IMR-90 (cell line): Measurements from ENCODE around the gene DHCR7. TPM values are rescaled to one million over a fixed set of nuclear protein-coding genes. Genes with fewer than 3 reads are reported as not detected.

Source experiments
- ATAC-seq: fragments of 200-7000 bp; cut with Tn5 transposase; 2 replicates; pipeline ENCODE4 v1.9.1; 2020; ENCODE audit warnings: low read depth, mild to moderate bottlenecking, moderate library complexity
- BruUV-seq: library from RNA; stranded (reverse); fragments of 400-500 nt; replicated peaks from 2 replicates; lab custom pipeline; 2021; lab: Mats Ljungman, UMichigan
- CTCF ChIA-PET: fragments of 300-600 bp; formaldehyde crosslinking; extraction: SDS; loops from one replicate; lab custom pipeline; 2021; ENCODE audit warnings: antibody characterized with exemption; lab: Yijun Ruan, JAX
- POLR2A ChIA-PET: fragments of 300-600 bp; sonication (Branson Sonifier 250); formaldehyde crosslinking; loops from one replicate; lab custom pipeline; 2022; ENCODE audit warnings: antibody characterized with exemption; ENCODE audit not compliant: unreplicated experiment; lab: Charles Lee
- DNase-seq: peaks from one replicate; pipeline ENCODE4 v3.0.0; 2013
- H2AFZ ChIP-seq: replicated peaks from 2 replicates; pipeline ENCODE3; 2013; ENCODE audit warnings: low read length, mild to moderate bottlenecking; ENCODE audit not compliant: poor library complexity
- H2AK5ac ChIP-seq: 2 replicates; pipeline ENCODE4 v1.6.1; 2013; ENCODE audit warnings: low read depth, low read length, inconsistent platforms
- H2AK9ac ChIP-seq: replicated peaks from 2 replicates; pipeline ENCODE3; 2013; ENCODE audit warnings: mild to moderate bottlenecking, low read depth, low read length, moderate library complexity; ENCODE audit not compliant: poor library complexity
- H2BK120ac ChIP-seq: 2 replicates; pipeline ENCODE4 v1.6.1; 2013; ENCODE audit warnings: low read depth, low read length, inconsistent platforms
- H2BK15ac ChIP-seq: 3 replicates; pipeline ENCODE4 v1.6.1; 2013; ENCODE audit warnings: low read depth, low read length, inconsistent platforms
- H2BK20ac ChIP-seq: 2 replicates; pipeline ENCODE4 v1.6.1; 2013; ENCODE audit warnings: low read depth, mild to moderate bottlenecking, inconsistent platforms, low read length, moderate library complexity
- H2BK5ac ChIP-seq: 2 replicates; pipeline ENCODE4 v1.6.1; 2013; ENCODE audit warnings: mild to moderate bottlenecking, low read depth, low read length, inconsistent platforms; ENCODE audit not compliant: poor library complexity, severe bottlenecking
- H3K14ac ChIP-seq: replicated peaks from 2 replicates; pipeline ENCODE4 v1.6.1; 2013; ENCODE audit warnings: low read depth, low read length, inconsistent platforms
- H3K18ac ChIP-seq: 2 replicates; pipeline ENCODE4 v1.6.1; 2013; ENCODE audit warnings: low read depth, low read length, control low read depth
- H3K23ac ChIP-seq: 2 replicates; pipeline ENCODE4 v1.6.1; 2013; ENCODE audit warnings: low read depth, low read length, inconsistent platforms
- H3K27ac ChIP-seq: 2 replicates; pipeline ENCODE4 v1.5.1; 2013; ENCODE audit warnings: mild to moderate bottlenecking, control low read depth, low read length; ENCODE audit not compliant: insufficient read depth
- H3K27me3 ChIP-seq: 2 replicates; pipeline ENCODE4 v1.6.1; 2013; ENCODE audit warnings: low read length; ENCODE audit not compliant: control insufficient read depth, insufficient read depth
- H3K36me3 ChIP-seq: 2 replicates; pipeline ENCODE4 v1.6.1; 2013; ENCODE audit warnings: low read length, mixed read lengths; ENCODE audit not compliant: control insufficient read depth, insufficient read depth
- H3K4ac ChIP-seq: 2 replicates; pipeline ENCODE4 v1.6.1; 2013; ENCODE audit warnings: low read depth, low read length, inconsistent platforms
- H3K4me1 ChIP-seq: 2 replicates; pipeline ENCODE4 v1.6.1; 2013; ENCODE audit warnings: low read length, mixed read lengths; ENCODE audit not compliant: control insufficient read depth, insufficient read depth
- H3K4me2 ChIP-seq: 2 replicates; pipeline ENCODE4 v1.6.1; 2013; ENCODE audit warnings: low read depth, mild to moderate bottlenecking, control low read depth, low read length, moderate library complexity
- H3K4me3 ChIP-seq: 2 replicates; pipeline ENCODE4 v1.5.1; 2013; ENCODE audit warnings: low read depth, mild to moderate bottlenecking, control low read depth, low read length, moderate library complexity; ENCODE audit not compliant: insufficient read depth
- H3K56ac ChIP-seq: 2 replicates; pipeline ENCODE4 v1.6.1; 2013; ENCODE audit warnings: low read length, inconsistent platforms; ENCODE audit not compliant: insufficient read depth; ENCODE audit errors: extremely low read depth
- H3K79me1 ChIP-seq, 2 experiments: 2 replicates each; pipeline ENCODE4 v1.6.1; 2013; ENCODE audit warnings: low read length in 2 of 2, inconsistent platforms in 1 of 2, low read depth in 1 of 2
- H3K9ac ChIP-seq: 2 replicates; pipeline ENCODE4 v1.6.1; 2013; ENCODE audit warnings: low read depth, low read length, control low read depth
- H3K9me1 ChIP-seq: 2 replicates; pipeline ENCODE4 v1.6.1; 2013; ENCODE audit warnings: low read length, inconsistent platforms; ENCODE audit not compliant: insufficient read depth
- H3K9me3 ChIP-seq: 2 replicates; pipeline ENCODE4 v1.6.1; 2013; ENCODE audit warnings: low read length; ENCODE audit not compliant: control insufficient read depth, insufficient read depth
- H4K20me1 ChIP-seq: 2 replicates; pipeline ENCODE4 v1.6.1; 2013; ENCODE audit warnings: low read length, inconsistent platforms; ENCODE audit not compliant: insufficient read depth
- H4K5ac ChIP-seq: 2 replicates; pipeline ENCODE4 v1.6.1; 2013; ENCODE audit warnings: mild to moderate bottlenecking, low read depth, low read length, control low read depth
- H4K8ac ChIP-seq, 2 experiments: 2 replicates each; pipeline ENCODE4 v1.6.1; 2013; ENCODE audit warnings: low read depth in 2 of 2, low read length in 2 of 2, control low read depth in 1 of 2, inconsistent platforms in 1 of 2
- H4K91ac ChIP-seq: 2 replicates; pipeline ENCODE4 v1.6.1; 2013; ENCODE audit warnings: low read depth, low read length, inconsistent platforms; ENCODE audit not compliant: insufficient read depth
- BHLHE40 ChIP-seq: fragments of 150-350 bp; IDR thresholded peaks from 2 replicates; pipeline ENCODE4 v1.6.1; 2016; ENCODE audit warnings: mild to moderate bottlenecking, low read depth, low read length
- CEBPB ChIP-seq: IDR thresholded peaks from 2 replicates; pipeline ENCODE4 v1.6.1; 2012; ENCODE audit warnings: low read depth, low read length, improper control_type of control experiment
- CHD1 ChIP-seq: IDR thresholded peaks from 2 replicates; pipeline ENCODE4 v1.6.1; 2012; ENCODE audit warnings: low read depth, low read length, improper control_type of control experiment
- MAFK ChIP-seq: IDR thresholded peaks from 2 replicates; pipeline ENCODE4 v1.6.1; 2012; ENCODE audit warnings: low read depth, low read length, improper control_type of control experiment
- MXI1 ChIP-seq: IDR thresholded peaks from 2 replicates; pipeline ENCODE4 v1.6.1; 2012; ENCODE audit warnings: low read depth, mild to moderate bottlenecking, low read length, moderate library complexity, borderline replicate concordance
- NFE2L2 ChIP-seq: fragments of 150-350 bp; IDR thresholded peaks from 2 replicates; pipeline ENCODE4 v1.6.1; 2016; ENCODE audit warnings: low read depth, mild to moderate bottlenecking, low read length
- POLR2A ChIP-seq: IDR thresholded peaks from 2 replicates; pipeline ENCODE4 v1.6.1; 2012; ENCODE audit warnings: mild to moderate bottlenecking, low read depth, low read length
- RAD21 ChIP-seq: IDR thresholded peaks from 2 replicates; pipeline ENCODE4 v1.6.1; 2012; ENCODE audit warnings: low read length, improper control_type of control experiment
- RCOR1 ChIP-seq: IDR thresholded peaks from 2 replicates; pipeline ENCODE4 v1.6.1; 2012; ENCODE audit warnings: mild to moderate bottlenecking, low read length, improper control_type of control experiment; ENCODE audit not compliant: insufficient replicate concordance
- RFX5 ChIP-seq: IDR thresholded peaks from 2 replicates; pipeline ENCODE4 v1.8.0; 2012; ENCODE audit warnings: low read depth, mild to moderate bottlenecking, low read length, moderate library complexity
- SMC3 ChIP-seq: fragments of 150-350 bp; IDR thresholded peaks from 2 replicates; pipeline ENCODE4 v1.6.1; 2016; ENCODE audit warnings: low read depth, mild to moderate bottlenecking, antibody characterized with exemption, low read length, moderate library complexity
- WGBS, 2 experiments: methylation state at CpG; one replicate each; pipeline versions ENCODE4 v1.1.5 to v1.1.7; 2013; ENCODE audit warnings: missing lambda C conversion rate in 2 of 2; ENCODE audit not compliant: insufficient read length in 1 of 2; ENCODE audit errors: extremely low coverage in 2 of 2; 5-methylcytosine and 5-hydroxymethylcytosine counted together
- dilution Hi-C: fragments of 300-500 bp; cut with HindIII; formaldehyde crosslinking; loops from one replicate; pipeline ENCODE4 v1.14.3; 2018; ENCODE audit warnings: low sequenced_read_pairs; ENCODE audit not compliant: unreplicated experiment
- in situ Hi-C: fragments of 300-500 bp; cut with MboI; formaldehyde crosslinking; loops from 3 replicates; pipeline ENCODE4 v1.14.3; 2019; ENCODE audit warnings: low sequenced_read_pairs, inconsistent platforms, mixed read lengths
- intact Hi-C: fragments of 100-400 bp; cut with micrococcal nuclease; formaldehyde crosslinking; loops from 2 replicates; pipeline ENCODE4 v1.10.0; 2022
- polyA plus RNA-seq, 3 experiments: library from polyadenylated mRNA; depleted of rRNA; stranded (reverse); fragments of >200 nt; gene quantifications; 2 replicates each; pipeline ENCODE4 v1.2.3, GENCODE V29; 2012; ENCODE audit warnings: low replicate concordance in 1 of 3
- total RNA-seq: library from RNA; depleted of rRNA; stranded (reverse); fragments of >200 nt; gene quantifications from 2 replicates; pipeline ENCODE4 v1.2.3, GENCODE V29; 2012
- TF ChIP-seq, protein P1 (sequence below): conservative IDR thresholded peaks from 2 replicates; pipeline ENCODE4 v1.5.1; 2012; ENCODE audit warnings: mild to moderate bottlenecking, low read depth, low read length, improper control_type of control experiment
- TF ChIP-seq, protein P2 (sequence below): fragments of 150-350 bp; IDR thresholded peaks from 2 replicates; pipeline ENCODE4 v1.6.1; 2017; ENCODE audit warnings: mild to moderate bottlenecking, antibody characterized with exemption, low read length, low read depth
- TF ChIP-seq, protein P3 (sequence below): fragments of 150-350 bp; IDR thresholded peaks from 2 replicates; pipeline ENCODE4 v1.6.1; 2016; ENCODE audit warnings: low read depth, mild to moderate bottlenecking, low read length, moderate library complexity, borderline replicate concordance

DHCR7 gene
- total and polyA plus RNA-seq, 2 of the 4 experiments (the other 2 are of a cell fraction) = 22.0 to 43.3 TPM

DNA sequence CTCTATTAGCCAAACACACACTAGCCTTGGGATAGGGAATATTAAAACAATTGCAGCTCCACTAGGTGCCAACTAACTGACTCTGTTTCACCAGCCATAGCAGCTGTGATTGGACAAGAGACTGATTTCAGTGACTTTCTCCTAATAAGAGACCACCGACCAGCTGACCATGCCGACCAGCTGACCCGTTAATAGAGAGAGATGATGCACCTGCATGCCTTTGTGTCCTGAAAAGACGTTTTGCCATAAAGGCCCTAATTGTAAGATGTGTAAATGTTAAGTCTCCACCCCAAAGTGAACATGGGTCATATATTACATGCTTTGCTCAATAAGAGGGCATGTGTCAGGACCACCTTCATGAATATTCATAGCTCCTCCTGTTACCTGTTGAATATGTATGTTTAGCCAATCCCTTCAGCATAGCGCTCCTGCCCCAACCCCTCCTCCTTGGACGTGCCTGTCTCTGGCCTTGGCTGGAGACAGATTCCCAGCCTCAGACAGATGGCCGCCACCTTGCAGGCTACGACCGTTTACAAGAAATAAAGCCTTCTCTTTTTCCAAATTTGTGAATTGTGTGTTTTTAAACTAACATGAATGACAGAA lies 3.5 kb upstream of the DHCR7 start:
- ChIA-PET CTCF (no interaction called here), POLR2A (no interaction called here)
- H4K91ac ChIP-seq = no peak overlapping the region
- no peaks in the 10 kb centered on the region; the same call in 1 of the 2 replicates for H3K9me1 ChIP-seq
- no peaks in the 10 kb centered on the region for H3K9me3 ChIP-seq
- H2AK9ac ChIP-seq = no peak overlapping the region
- no peak overlapping the region for H3K18ac ChIP-seq
- ATAC-seq (no peak), DNase-seq (no peak)
- no peaks in the 10 kb centered on the region for H3K27me3 ChIP-seq
- H2AK5ac ChIP-seq = no peak overlapping the region
- no peak overlapping the region for H2BK5ac ChIP-seq
- intact Hi-C loops (no loop called here), dilution Hi-C loops (no loop called here), in situ Hi-C loops (no loop called here)
- BruUV-seq = no TSS peak
- H3K56ac ChIP-seq = no peak overlapping the region
- H3K27ac ChIP-seq = no peak overlapping the region
- H3K4me2 ChIP-seq = no peak overlapping the region
- no peak overlapping the region for H2AFZ ChIP-seq
- peaks cover 31 to 43% of the 10 kb centered on the region in 2 experiments for H3K79me1 ChIP-seq
- no peak overlapping the region for H2BK120ac ChIP-seq
- H3K9ac ChIP-seq = no peak overlapping the region
- H4K20me1 ChIP-seq = peaks cover 9% of the 10 kb centered on the region; the same call in 1 of the 2 replicates
- H2BK15ac ChIP-seq = no peak overlapping the region
- H3K14ac ChIP-seq = no peak overlapping the region
- no peak overlapping the region for H3K4me3 ChIP-seq
- no peak overlapping the region for H2BK20ac ChIP-seq
- H3K4me1 ChIP-seq = peaks cover 9% of the 10 kb centered on the region
- H3K36me3 ChIP-seq = peaks cover 13% of the 10 kb centered on the region
- H4K8ac ChIP-seq = no peak overlapping the region
- H4K5ac ChIP-seq = no peak overlapping the region
- TF ChIP-seq BHLHE40 (no peak), SMC3 (no peak), MAFK (no peak), CEBPB (no peak), RFX5 (no peak), POLR2A (no peak), CHD1 (no peak), RAD21 (no peak), MXI1 (no peak), RCOR1 (no peak), NFE2L2 (no peak)
- TF ChIP-seq, protein P1, sequence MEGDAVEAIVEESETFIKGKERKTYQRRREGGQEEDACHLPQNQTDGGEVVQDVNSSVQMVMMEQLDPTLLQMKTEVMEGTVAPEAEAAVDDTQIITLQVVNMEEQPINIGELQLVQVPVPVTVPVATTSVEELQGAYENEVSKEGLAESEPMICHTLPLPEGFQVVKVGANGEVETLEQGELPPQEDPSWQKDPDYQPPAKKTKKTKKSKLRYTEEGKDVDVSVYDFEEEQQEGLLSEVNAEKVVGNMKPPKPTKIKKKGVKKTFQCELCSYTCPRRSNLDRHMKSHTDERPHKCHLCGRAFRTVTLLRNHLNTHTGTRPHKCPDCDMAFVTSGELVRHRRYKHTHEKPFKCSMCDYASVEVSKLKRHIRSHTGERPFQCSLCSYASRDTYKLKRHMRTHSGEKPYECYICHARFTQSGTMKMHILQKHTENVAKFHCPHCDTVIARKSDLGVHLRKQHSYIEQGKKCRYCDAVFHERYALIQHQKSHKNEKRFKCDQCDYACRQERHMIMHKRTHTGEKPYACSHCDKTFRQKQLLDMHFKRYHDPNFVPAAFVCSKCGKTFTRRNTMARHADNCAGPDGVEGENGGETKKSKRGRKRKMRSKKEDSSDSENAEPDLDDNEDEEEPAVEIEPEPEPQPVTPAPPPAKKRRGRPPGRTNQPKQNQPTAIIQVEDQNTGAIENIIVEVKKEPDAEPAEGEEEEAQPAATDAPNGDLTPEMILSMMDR = no peak
- TF ChIP-seq, protein P2, sequence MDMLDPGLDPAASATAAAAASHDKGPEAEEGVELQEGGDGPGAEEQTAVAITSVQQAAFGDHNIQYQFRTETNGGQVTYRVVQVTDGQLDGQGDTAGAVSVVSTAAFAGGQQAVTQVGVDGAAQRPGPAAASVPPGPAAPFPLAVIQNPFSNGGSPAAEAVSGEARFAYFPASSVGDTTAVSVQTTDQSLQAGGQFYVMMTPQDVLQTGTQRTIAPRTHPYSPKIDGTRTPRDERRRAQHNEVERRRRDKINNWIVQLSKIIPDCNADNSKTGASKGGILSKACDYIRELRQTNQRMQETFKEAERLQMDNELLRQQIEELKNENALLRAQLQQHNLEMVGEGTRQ = no peak
- TF ChIP-seq, protein P3, sequence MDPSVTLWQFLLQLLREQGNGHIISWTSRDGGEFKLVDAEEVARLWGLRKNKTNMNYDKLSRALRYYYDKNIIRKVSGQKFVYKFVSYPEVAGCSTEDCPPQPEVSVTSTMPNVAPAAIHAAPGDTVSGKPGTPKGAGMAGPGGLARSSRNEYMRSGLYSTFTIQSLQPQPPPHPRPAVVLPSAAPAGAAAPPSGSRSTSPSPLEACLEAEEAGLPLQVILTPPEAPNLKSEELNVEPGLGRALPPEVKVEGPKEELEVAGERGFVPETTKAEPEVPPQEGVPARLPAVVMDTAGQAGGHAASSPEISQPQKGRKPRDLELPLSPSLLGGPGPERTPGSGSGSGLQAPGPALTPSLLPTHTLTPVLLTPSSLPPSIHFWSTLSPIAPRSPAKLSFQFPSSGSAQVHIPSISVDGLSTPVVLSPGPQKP = no peak
- no peak overlapping the region for H3K4ac ChIP-seq
- no peak overlapping the region for H3K23ac ChIP-seq
- 82% methylated on average over 3 of the region's 9 CpGs; no CpG with 5 or more reads in 1 of the 2 experiments for WGBS, 2 experiments
